CD14-positive monocyte (primary cell): Measurements from ENCODE around the gene MYH13. TPM values are rescaled to one million over a fixed set of nuclear protein-coding genes. Genes with fewer than 3 reads are reported as not detected.

Source experiments
- DNase-seq, 3 donors: peaks; one replicate each; pipeline ENCODE4 v3.0.0-alpha.2; 2011 to 2022
- H2AFZ ChIP-seq: 2 replicates; pipeline ENCODE4 v1.6.0; 2012; ENCODE audit warnings: mild to moderate bottlenecking, low read depth, low read length, inconsistent platforms; ENCODE audit not compliant: insufficient read depth, poor library complexity, severe bottlenecking
- H3K27ac ChIP-seq, 2 donors: 1 replicate in 1 of 2; 2 replicates in 1 of 2; pipeline ENCODE4 v1.5.1; 2012 to 2013; ENCODE audit warnings: low read length in 2 of 2, control low read depth in 1 of 2, inconsistent platforms in 1 of 2, low read depth in 1 of 2, mild to moderate bottlenecking in 1 of 2
- H3K27me3 ChIP-seq, 2 donors: one replicate each; pipeline versions ENCODE4 v1.6.0 to v1.6.1; 2011 to 2013; ENCODE audit warnings: low read length in 2 of 2; ENCODE audit not compliant: control insufficient read depth in 2 of 2, insufficient read depth in 2 of 2
- H3K36me3 ChIP-seq, 2 donors: replicated peaks in 1 of 2; 1 replicate in 1 of 2; 2 replicates in 1 of 2; pipeline versions ENCODE4 v1.5.1 to v1.6.1; 2012 to 2013; ENCODE audit warnings: low read length in 2 of 2, control low read depth in 1 of 2, inconsistent platforms in 1 of 2, mild to moderate bottlenecking in 1 of 2; ENCODE audit not compliant: insufficient read depth in 2 of 2, control insufficient read depth in 1 of 2
- H3K4me1 ChIP-seq, 2 donors: 1 replicate in 1 of 2; 2 replicates in 1 of 2; pipeline versions ENCODE4 v1.5.1 to v1.6.1; 2012 to 2013; ENCODE audit warnings: low read length in 2 of 2, control low read depth in 1 of 2, inconsistent platforms in 1 of 2, mild to moderate bottlenecking in 1 of 2, moderate library complexity in 1 of 2; ENCODE audit not compliant: insufficient read depth in 2 of 2, control insufficient read depth in 1 of 2
- H3K4me2 ChIP-seq: replicated peaks from 2 replicates; pipeline ENCODE3; 2012; ENCODE audit warnings: low read length, moderate library complexity, mild to moderate bottlenecking; ENCODE audit not compliant: poor library complexity, severe bottlenecking; ENCODE audit errors: extremely low read depth
- H3K4me3 ChIP-seq, 3 experiments: fragments of 200-600 bp in 1 of 3; sonication (generic) in 1 of 3; replicated peaks in 1 of 3; 1 replicate in 2 of 3; 2 replicates in 1 of 3; pipeline ENCODE4 v1.5.1; 2011 to 2013; ENCODE audit warnings: low read length in 3 of 3, mild to moderate bottlenecking in 3 of 3, control low read depth in 2 of 3, low read depth in 2 of 3, inconsistent platforms in 1 of 3, moderate library complexity in 1 of 3
- H3K79me2 ChIP-seq: 2 replicates; pipeline ENCODE4 v1.6.0; 2012; ENCODE audit warnings: mild to moderate bottlenecking, control low read depth, inconsistent platforms, low read length, moderate library complexity; ENCODE audit not compliant: insufficient read depth
- H3K9ac ChIP-seq: 2 replicates; pipeline ENCODE4 v1.6.0; 2017; ENCODE audit warnings: low read length, mild to moderate bottlenecking; ENCODE audit not compliant: insufficient read depth, poor library complexity, severe bottlenecking
- H3K9me3 ChIP-seq, 2 donors: replicated peaks in 1 of 2; 1 replicate in 1 of 2; 2 replicates in 1 of 2; pipeline versions ENCODE4 v1.5.1 to v1.6.1; 2012 to 2013; ENCODE audit warnings: low read length in 2 of 2, control low read depth in 1 of 2; ENCODE audit not compliant: control insufficient read depth in 1 of 2, insufficient read depth in 1 of 2
- H4K20me1 ChIP-seq: 2 replicates; pipeline ENCODE4 v1.6.0; 2012; ENCODE audit warnings: mild to moderate bottlenecking, low read length, control low read depth, moderate library complexity; ENCODE audit not compliant: insufficient read depth
- H3K27ac Mint-ChIP-seq, 7 donors: one replicate each; pipeline ENCODE4 v1.8.0; 2020; ENCODE audit warnings: mild to moderate bottlenecking in 7 of 7, mixed read lengths in 7 of 7, moderate library complexity in 6 of 7, inconsistent platforms in 2 of 7
- H3K27me3 Mint-ChIP-seq, 3 donors: one replicate each; pipeline ENCODE4 v1.8.0; 2021 to 2022; ENCODE audit warnings: low read depth in 3 of 3, mild to moderate bottlenecking in 3 of 3, mixed read lengths in 3 of 3, moderate library complexity in 3 of 3, inconsistent platforms in 1 of 3
- H3K36me3 Mint-ChIP-seq, 2 donors: one replicate each; pipeline ENCODE4 v1.8.0; 2020; ENCODE audit warnings: mixed read lengths in 2 of 2, inconsistent platforms in 1 of 2, mild to moderate bottlenecking in 1 of 2
- H3K4me1 Mint-ChIP-seq: one replicate; pipeline ENCODE4 v1.8.0; 2020; ENCODE audit warnings: mild to moderate bottlenecking, mixed read lengths
- H3K4me3 Mint-ChIP-seq, 2 donors: one replicate each; pipeline ENCODE4 v1.8.0; 2020; ENCODE audit warnings: mild to moderate bottlenecking in 2 of 2, mixed read lengths in 2 of 2, moderate library complexity in 1 of 2
- H3K9me3 Mint-ChIP-seq, 7 donors: one replicate each; pipeline ENCODE4 v1.8.0; 2020 to 2022; ENCODE audit warnings: mixed read lengths in 7 of 7, mild to moderate bottlenecking in 6 of 7, moderate library complexity in 6 of 7, inconsistent platforms in 2 of 7
- CTCF ChIP-seq: fragments of 200-600 bp; IDR thresholded peaks from one replicate; pipeline ENCODE4 v1.8.0; 2022; ENCODE audit warnings: antibody characterized with exemption, mild to moderate bottlenecking
- WGBS: methylation state at CpG from one replicate; pipeline ENCODE4 v1.1.5; 2013; ENCODE audit warnings: missing lambda C conversion rate; ENCODE audit not compliant: insufficient coverage; 5-methylcytosine and 5-hydroxymethylcytosine counted together
- intact Hi-C, 2 donors: fragments of 100-400 bp; cut with micrococcal nuclease; formaldehyde crosslinking; loops; one replicate each; pipeline versions ENCODE4 v1.15.0 to v1.15.1; 2023
- polyA plus RNA-seq, 3 donors: library from polyadenylated mRNA; depleted of rRNA in 1 of 3; unstranded in 2 of 3; stranded (reverse) in 1 of 3; fragments of 300-500 nt in 2 of 3; fragments of >200 nt in 1 of 3; fragmentation: Illumina TruSeq in 2 of 3; gene quantifications; 1 replicate in 2 of 3; 2 replicates in 1 of 3; pipeline ENCODE4 v1.2.3, GENCODE V29; 2012 to 2021

The MYH13 gene
- polyA plus RNA-seq, 3 donors: not detected

GRCh38 chr17:10403589-10403988 lies 30.8 kb upstream of the MYH13 start:
- H3K27ac Mint-ChIP-seq: no peak overlapping the region
- Histone ChIP-seq H3K79me2 (no peaks in the 10 kb centered on the region), H3K27me3 (peaks cover 0 to 4% of the 10 kb centered on the region in 2 donors), H3K4me2 (no peak overlapping the region), H3K36me3 (no peaks in the 10 kb centered on the region), H3K9me3 (no peaks in the 10 kb centered on the region), H2AFZ (no peak overlapping the region), H3K27ac (no peak overlapping the region), H3K4me1 (no peaks in the 10 kb centered on the region), H3K9ac (no peak overlapping the region), H3K4me3 (no peak overlapping the region), H4K20me1 (no peaks in the 10 kb centered on the region)
- no peak overlapping the region for H3K4me3 Mint-ChIP-seq
- H3K36me3 Mint-ChIP-seq: no peaks in the 10 kb centered on the region
- intact Hi-C loops: no loop called here
- no peak for TF ChIP-seq CTCF
- no peaks in the 10 kb centered on the region for H3K4me1 Mint-ChIP-seq
- H3K27me3 Mint-ChIP-seq: peaks cover 3 to 11% (median 8%) of the 10 kb centered on the region in 3 donors
- no peak for DNase-seq
- H3K9me3 Mint-ChIP-seq: peaks cover 0 to 4% (median 0%) of the 10 kb centered on the region in 7 donors

DNA sequence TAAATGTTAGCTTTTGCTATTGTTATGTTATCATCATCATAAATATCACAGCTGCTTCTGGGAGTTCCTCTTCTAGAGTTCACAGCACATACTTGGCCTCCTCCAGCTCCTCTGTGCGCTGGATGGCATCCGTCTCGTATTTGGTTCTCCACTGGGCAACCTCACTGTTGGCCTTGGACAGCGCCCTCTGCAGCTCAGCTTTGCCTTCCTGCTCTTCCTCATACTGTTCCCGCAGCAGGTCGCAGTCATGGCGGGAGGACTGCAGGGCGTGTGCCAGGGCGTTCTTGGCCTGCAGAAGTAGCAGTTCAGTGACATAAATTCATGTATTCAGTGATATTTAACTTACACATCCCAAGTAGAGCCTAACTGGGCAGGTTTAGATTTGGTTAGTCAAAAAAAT lies 25.5 kb upstream of the MYH13 start:
- no peak for DNase-seq
- Histone ChIP-seq H3K4me1 (no peaks in the 10 kb centered on the region), H2AFZ (no peak overlapping the region), H3K4me3 (no peak overlapping the region), H3K27me3 (peaks cover 0 to 2% of the 10 kb centered on the region in 2 donors), H3K79me2 (no peaks in the 10 kb centered on the region), H3K4me2 (no peak overlapping the region), H4K20me1 (no peaks in the 10 kb centered on the region), H3K9ac (no peak overlapping the region), H3K27ac (no peak overlapping the region), H3K9me3 (no peaks in the 10 kb centered on the region), H3K36me3 (no peaks in the 10 kb centered on the region)
- peaks cover 0 to 1% (median 0%) of the 10 kb centered on the region in 7 donors for H3K9me3 Mint-ChIP-seq
- H3K4me3 Mint-ChIP-seq: no peak overlapping the region
- intact Hi-C loops: no loop called here
- no peaks in the 10 kb centered on the region for H3K36me3 Mint-ChIP-seq
- no peaks in the 10 kb centered on the region for H3K4me1 Mint-ChIP-seq
- TF ChIP-seq CTCF: no peak
- WGBS: 88% methylated on average over 5 of the region's 9 CpGs
- peaks cover 3 to 9% (median 4%) of the 10 kb centered on the region in 3 donors for H3K27me3 Mint-ChIP-seq
- no peak overlapping the region for H3K27ac Mint-ChIP-seq
